Smooth muscle cell (in vitro differentiated cells): Measurements from ENCODE around the gene SPTLC3. TPM values are rescaled to one million over a fixed set of nuclear protein-coding genes. Genes with fewer than 3 reads are reported as not detected.

Source experiments
- DNase-seq: peaks from one replicate; lab custom pipeline; 2025; ENCODE audit not compliant: unreplicated experiment; lab: John Stamatoyannopoulos, UW
- H2AFZ ChIP-seq: fragments of 200-600 bp; sonication (generic); 2 replicates; pipeline ENCODE4 v1.6.0; 2016; ENCODE audit warnings: antibody characterized with exemption, low read depth, mild to moderate bottlenecking
- H3F3A ChIP-seq: fragments of 200-600 bp; sonication (generic); 2 replicates; pipeline ENCODE4 v1.6.0; 2017; ENCODE audit warnings: antibody characterized with exemption, low read depth
- H3K27ac ChIP-seq: fragments of 200-600 bp; sonication (generic); 2 replicates; pipeline ENCODE4 v1.5.1; 2016; ENCODE audit warnings: low read depth, mild to moderate bottlenecking
- H3K27me3 ChIP-seq: fragments of 200-600 bp; sonication (generic); 2 replicates; pipeline ENCODE4 v1.6.1; 2016; ENCODE audit warnings: low read depth, mild to moderate bottlenecking
- H3K36me3 ChIP-seq: fragments of 200-600 bp; sonication (generic); 2 replicates; pipeline ENCODE4 v1.5.1; 2016; ENCODE audit warnings: low read depth
- H3K4me1 ChIP-seq: fragments of 200-600 bp; sonication (generic); 2 replicates; pipeline ENCODE4 v1.5.1; 2016; ENCODE audit warnings: low read depth
- H3K4me2 ChIP-seq: fragments of 200-600 bp; sonication (generic); 2 replicates; pipeline ENCODE4 v1.6.0; 2016; ENCODE audit warnings: mild to moderate bottlenecking
- H3K4me3 ChIP-seq: fragments of 200-600 bp; sonication (generic); 2 replicates; pipeline ENCODE4 v1.5.1; 2016; ENCODE audit warnings: mild to moderate bottlenecking
- H3K79me2 ChIP-seq: fragments of 200-600 bp; sonication (generic); 2 replicates; pipeline ENCODE4 v1.6.0; 2016; ENCODE audit warnings: low read depth, mild to moderate bottlenecking
- H3K9ac ChIP-seq: fragments of 200-600 bp; sonication (generic); 2 replicates; pipeline ENCODE4 v1.6.0; 2016; ENCODE audit warnings: low read depth
- H3K9me3 ChIP-seq: fragments of 200-600 bp; sonication (generic); replicated peaks from 2 replicates; pipeline ENCODE4 v1.5.1; 2016; ENCODE audit warnings: low read depth
- H4K20me1 ChIP-seq: fragments of 200-600 bp; sonication (generic); 2 replicates; pipeline ENCODE4 v1.6.0; 2016; ENCODE audit warnings: low read depth
- WGBS: methylation state at CpG from one replicate; pipeline ENCODE4 v1.1.7; 2016; ENCODE audit warnings: low lambda C conversion rate; 5-methylcytosine and 5-hydroxymethylcytosine counted together
- polyA plus RNA-seq: library from polyadenylated mRNA; unstranded; fragments of >200 nt; fragmentation: Nextera tagmentation; extraction: Ambion mirVana; gene quantifications from 2 replicates; pipeline ENCODE4 v1.2.1, GENCODE V29; 2016
- total RNA-seq: library from RNA; depleted of rRNA; stranded (reverse); fragments of >200 nt; gene quantifications from 2 replicates; pipeline ENCODE4 v1.2.3, GENCODE V29; 2014
- TF ChIP-seq, protein P1 (sequence below): fragments of 200-600 bp; sonication (generic); IDR thresholded peaks from 2 replicates; pipeline ENCODE4 v1.5.1; 2017; ENCODE audit warnings: borderline replicate concordance, mild to moderate bottlenecking, antibody characterized with exemption; ENCODE audit not compliant: insufficient read depth, poor library complexity, severe bottlenecking

The SPTLC3 gene
- total RNA-seq (6.2 and 34.9 TPM in 2 replicates), polyA plus RNA-seq (2.5 and 5.3 TPM in 2 replicates)

DNA sequence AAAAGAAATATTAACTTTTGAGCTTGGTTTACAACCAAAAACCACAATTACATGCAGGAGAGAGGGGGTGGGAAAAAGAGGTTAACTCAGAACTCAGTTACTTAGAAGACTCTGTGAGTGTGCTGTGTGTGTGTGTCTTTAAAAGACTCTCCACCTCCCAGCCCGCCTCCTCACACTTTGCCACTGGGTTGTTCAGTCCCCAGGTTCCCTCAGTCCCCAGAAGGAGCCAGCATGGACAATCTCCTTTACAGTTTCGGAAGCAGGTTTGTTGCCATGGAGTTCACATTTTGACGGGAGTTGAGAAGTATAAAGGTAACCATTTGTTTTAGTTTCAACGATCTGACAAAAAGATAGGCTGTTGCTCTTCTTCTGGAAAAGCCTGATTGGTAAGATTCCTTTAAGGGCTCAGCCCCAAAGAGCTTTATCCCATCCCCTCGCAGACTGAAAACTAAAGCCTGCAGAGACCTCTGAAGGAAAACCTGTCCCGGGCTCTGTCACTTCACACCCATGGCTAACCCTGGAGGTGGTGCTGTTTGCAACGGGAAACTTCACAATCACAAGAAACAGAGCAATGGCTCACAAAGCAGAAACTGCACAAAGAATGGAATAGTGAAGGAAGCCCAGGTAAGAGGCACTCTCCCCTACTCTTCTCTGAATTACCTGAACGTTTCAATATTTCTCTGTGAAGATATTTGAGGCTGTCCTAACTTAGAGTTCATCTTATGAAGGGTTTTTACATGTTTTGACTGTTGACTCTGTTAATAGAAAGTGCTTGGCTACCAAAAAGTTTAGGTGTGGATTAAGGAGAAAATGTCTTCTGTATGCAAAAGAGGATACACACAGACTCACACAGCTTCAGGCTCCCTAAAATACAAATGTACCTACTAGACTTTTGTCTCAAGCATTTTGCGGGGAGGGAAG lies at the start of gene SPTLC3:
Gene SPTLC3, plus strand, starts transcription at position 212 of the 921 bp plus-strand sequence. Its CDS starts 296 bp downstream, at position 508.
- no peaks in the 10 kb centered on the region for H3K36me3 ChIP-seq
- H3F3A ChIP-seq, result no peaks in the 10 kb centered on the region
- H3K27ac ChIP-seq, result peak within 1 kb of the TSS; percentile 73
- peak within 1 kb of the TSS; percentile 86 for H2AFZ ChIP-seq
- TF ChIP-seq, protein P1, sequence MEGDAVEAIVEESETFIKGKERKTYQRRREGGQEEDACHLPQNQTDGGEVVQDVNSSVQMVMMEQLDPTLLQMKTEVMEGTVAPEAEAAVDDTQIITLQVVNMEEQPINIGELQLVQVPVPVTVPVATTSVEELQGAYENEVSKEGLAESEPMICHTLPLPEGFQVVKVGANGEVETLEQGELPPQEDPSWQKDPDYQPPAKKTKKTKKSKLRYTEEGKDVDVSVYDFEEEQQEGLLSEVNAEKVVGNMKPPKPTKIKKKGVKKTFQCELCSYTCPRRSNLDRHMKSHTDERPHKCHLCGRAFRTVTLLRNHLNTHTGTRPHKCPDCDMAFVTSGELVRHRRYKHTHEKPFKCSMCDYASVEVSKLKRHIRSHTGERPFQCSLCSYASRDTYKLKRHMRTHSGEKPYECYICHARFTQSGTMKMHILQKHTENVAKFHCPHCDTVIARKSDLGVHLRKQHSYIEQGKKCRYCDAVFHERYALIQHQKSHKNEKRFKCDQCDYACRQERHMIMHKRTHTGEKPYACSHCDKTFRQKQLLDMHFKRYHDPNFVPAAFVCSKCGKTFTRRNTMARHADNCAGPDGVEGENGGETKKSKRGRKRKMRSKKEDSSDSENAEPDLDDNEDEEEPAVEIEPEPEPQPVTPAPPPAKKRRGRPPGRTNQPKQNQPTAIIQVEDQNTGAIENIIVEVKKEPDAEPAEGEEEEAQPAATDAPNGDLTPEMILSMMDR, result no peak
- H3K9me3 ChIP-seq, result no peaks in the 10 kb centered on the region
- no peak for DNase-seq
- 19% methylated on average over 9 of the region's 9 CpGs for whole genome bisulfite sequencing
- peaks cover 17% of the 10 kb centered on the region for H3K4me1 ChIP-seq
- H3K9ac ChIP-seq, result peak within 1 kb of the TSS; percentile 49
- no peaks in the 10 kb centered on the region for H3K27me3 ChIP-seq
- H3K4me2 ChIP-seq, result peak within 1 kb of the TSS; percentile 81
- H3K4me3 ChIP-seq, result peak within 1 kb of the TSS; percentile 49
- H4K20me1 ChIP-seq, result no peaks in the 10 kb centered on the region
- no peaks in the 10 kb centered on the region for H3K79me2 ChIP-seq

DNA sequence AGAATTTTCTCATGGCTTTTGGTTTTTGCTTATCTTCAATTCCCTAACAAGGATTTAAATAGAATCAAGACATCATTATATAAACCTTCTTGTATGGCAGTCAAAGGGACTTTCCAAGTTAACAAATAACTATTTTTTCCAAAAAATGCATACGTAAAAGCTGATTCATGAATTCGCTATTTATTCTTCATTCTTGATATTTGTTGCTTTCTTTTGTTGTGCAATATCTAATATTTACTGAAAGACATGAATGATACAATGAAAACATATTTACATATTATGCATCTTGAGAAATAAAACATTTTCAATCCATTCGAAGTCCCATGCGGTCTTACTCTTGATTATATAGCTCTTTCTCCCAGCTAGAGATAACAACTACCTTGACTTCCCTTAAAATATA lies 47.0 kb upstream of the SPTLC3 start:
- no peaks in the 10 kb centered on the region for H3K36me3 ChIP-seq

GRCh38 chr20:12962895-12963294 lies 45.9 kb upstream of the SPTLC3 start:
- H3K27ac ChIP-seq, result peak overlapping the region; percentile 54
- peak overlapping the region; percentile 53 for H3K4me2 ChIP-seq
- no peak for DNase-seq
- 36% methylated on average over 2 of the region's 2 CpGs for WGBS
- H3K79me2 ChIP-seq, result no peaks in the 10 kb centered on the region
- H2AFZ ChIP-seq, result peak overlapping the region; percentile 49
- no peaks in the 10 kb centered on the region for H3K9me3 ChIP-seq
- peaks cover 10% of the 10 kb centered on the region for H3F3A ChIP-seq
- TF ChIP-seq, protein P1, result no peak
- H3K27me3 ChIP-seq, result no peaks in the 10 kb centered on the region
- no peak overlapping the region for H3K4me3 ChIP-seq
- H4K20me1 ChIP-seq, result no peaks in the 10 kb centered on the region
- H3K4me1 ChIP-seq, result peaks cover 22% of the 10 kb centered on the region
- no peak overlapping the region for H3K9ac ChIP-seq
- no peaks in the 10 kb centered on the region for H3K36me3 ChIP-seq

More for the DNA sequence above, 47.0 kb upstream of the SPTLC3 start:
- TF ChIP-seq, protein P1, result no peak
- Histone ChIP-seq H3F3A (peaks cover 10% of the 10 kb centered on the region), H3K4me2 (peak overlapping the region; percentile 71), H2AFZ (peak overlapping the region; percentile 1), H3K9ac (no peak overlapping the region), H4K20me1 (no peaks in the 10 kb centered on the region), H3K27me3 (no peaks in the 10 kb centered on the region), H3K4me1 (peaks cover 22% of the 10 kb centered on the region), H3K9me3 (no peaks in the 10 kb centered on the region), H3K27ac (peak overlapping the region; percentile 54), H3K4me3 (no peak overlapping the region), H3K79me2 (no peaks in the 10 kb centered on the region)
- WGBS, result 87% methylated on average over 4 of the region's 4 CpGs
- no peak for DNase-seq
